GM19395 (cell line): ENCODE data around the gene TPCN1.

ENCODE experiments used
- ATAC-seq: cut with Tn5 transposase; IDR thresholded peaks from one replicate; pipeline ENCODE4 v1.9.1; 2021; ENCODE audit warnings: mild to moderate bottlenecking, moderate library complexity; ENCODE audit not compliant: unreplicated experiment

The TPCN1 gene

GRCh38 chr12:113301811-113302210 is 80.5 kb downstream of the TPCN1 start:
- no peak for ATAC-seq

- ATAC-seq: no peak
Observed at GRCh38 chr12:113302466-113302865, 81.2 kb downstream of the TPCN1 start.

- ATAC-seq: no peak
Observed at GRCh38 chr12:113302886-113303640, 81.8 kb downstream of the TPCN1 start.

GRCh38 chr12:113305281-113305856 is 84.1 kb downstream of the TPCN1 start:
- ATAC-seq: no peak

- no peak for ATAC-seq
Observed at GRCh38 chr12:113306382-113306781, 85.1 kb downstream of the TPCN1 start.

- ATAC-seq: no peak
Observed at GRCh38 chr12:113310489-113310888, 89.2 kb downstream of the TPCN1 start.

GRCh38 chr12:113314121-113314529 is 92.9 kb downstream of the TPCN1 start:
- no peak for ATAC-seq

- no peak for ATAC-seq
Observed at GRCh38 chr12:113315358-113315757, 94.1 kb downstream of the TPCN1 start.

GRCh38 chr12:113316155-113316554 is 94.9 kb downstream of the TPCN1 start:
- ATAC-seq: no peak

GRCh38 chr12:113317122-113317521 is 95.9 kb downstream of the TPCN1 start:
- no peak for ATAC-seq

GRCh38 chr12:113318046-113318656 is 96.9 kb downstream of the TPCN1 start:
- ATAC-seq: no peak

GRCh38 chr12:113318900-113319628 is 97.8 kb downstream of the TPCN1 start:
- ATAC-seq: no peak

- no peak for ATAC-seq
Observed at GRCh38 chr12:113320401-113320800, 99.1 kb downstream of the TPCN1 start.

- no peak for ATAC-seq
Observed at GRCh38 chr12:113322343-113322742, 101.1 kb downstream of the TPCN1 start.

- ATAC-seq: no peak
Observed at GRCh38 chr12:113325916-113326315, 104.7 kb downstream of the TPCN1 start.

GRCh38 chr12:113326775-113327395 is 105.6 kb downstream of the TPCN1 start:
- no peak for ATAC-seq

- no peak for ATAC-seq
Observed at GRCh38 chr12:113328368-113328889, 107.2 kb downstream of the TPCN1 start.

GRCh38 chr12:113329022-113329790 is 107.9 kb downstream of the TPCN1 start:
- no peak for ATAC-seq

- ATAC-seq: no peak
Observed at GRCh38 chr12:113329791-113330417, 108.6 kb downstream of the TPCN1 start.

- ATAC-seq: no peak
Observed at GRCh38 chr12:113330505-113330904, 109.2 kb downstream of the TPCN1 start.
